HG02852 (cell line): ENCODE data around the gene PIGT.

Source experiments
- ATAC-seq: cut with Tn5 transposase; IDR thresholded peaks from one replicate; pipeline ENCODE4 v1.9.1; 2021; ENCODE audit warnings: mild to moderate bottlenecking, moderate library complexity; ENCODE audit not compliant: unreplicated experiment

PIGT gene

GRCh38 chr20:45400346-45401031 is 15.5 kb upstream of the PIGT start:
- ATAC-seq, result no peak

GRCh38 chr20:45402946-45403345 is 13.0 kb upstream of the PIGT start:
- no peak for ATAC-seq

GRCh38 chr20:45404438-45404837 is 11.5 kb upstream of the PIGT start:
- no peak for ATAC-seq

- ATAC-seq, result no peak
Observed at GRCh38 chr20:45405571-45406259, 10.2 kb upstream of the PIGT start.

- ATAC-seq, result no peak
Observed at GRCh38 chr20:45406260-45407066, 9.5 kb upstream of the PIGT start.

GRCh38 chr20:45407067-45407745 is 8.7 kb upstream of the PIGT start:
- no peak for ATAC-seq

- ATAC-seq, result no peak
Observed at GRCh38 chr20:45407783-45408645, 7.9 kb upstream of the PIGT start, which contains the start of gene DBNDD2. Gene DBNDD2 (plus strand): TSS chr20:45408289. CDS start chr20:45408468, 179 bp downstream.

- no peak for ATAC-seq
Observed at GRCh38 chr20:45408646-45409213, 7.2 kb upstream of the PIGT start.

- no peak for ATAC-seq
Observed at GRCh38 chr20:45409521-45410272, 6.2 kb upstream of the PIGT start.

- ATAC-seq, result no peak
Observed at GRCh38 chr20:45410887-45411286, 5.1 kb upstream of the PIGT start.

- ATAC-seq, result no peak
Observed at GRCh38 chr20:45412653-45413052, 3.3 kb upstream of the PIGT start.

GRCh38 chr20:45413479-45413878 is 2.5 kb upstream of the PIGT start:
- no peak for ATAC-seq

GRCh38 chr20:45416917-45417316 is 976 bp downstream of the PIGT start:
- no peak for ATAC-seq

- ATAC-seq, result peak; percentile 54
Observed at GRCh38 chr20:45419188-45420091, 3.5 kb downstream of the PIGT start.

GRCh38 chr20:45420125-45420524 is 4.2 kb downstream of the PIGT start:
- no peak for ATAC-seq

GRCh38 chr20:45423700-45424099 is 7.8 kb downstream of the PIGT start:
- ATAC-seq, result no peak

- no peak for ATAC-seq
Observed at GRCh38 chr20:45425561-45425960, 9.6 kb downstream of the PIGT start.
